Caki2 (cell line): Measurements from ENCODE around the gene MT1F. TPM values are rescaled to one million over a fixed set of nuclear protein-coding genes. Genes with fewer than 3 reads are reported as not detected.

Experiments used
- DNase-seq: peaks from one replicate; pipeline ENCODE4 v3.0.0-alpha.2; 2015; ENCODE audit warnings: low read depth
- in situ Hi-C: cut with HindIII; loops from 2 replicates; pipeline ENCODE4 v1.10.0; 2016; ENCODE audit warnings: low sequenced_read_pairs, low pct_unique_long_range_greater_than_20kb, mixed read lengths
- total RNA-seq: library from RNA; depleted of rRNA; stranded (reverse); fragments of >200 nt; shearing (Covaris generic); gene quantifications from 2 replicates; pipeline ENCODE4 v1.2.3, GENCODE V29; 2014; ENCODE audit warnings: low replicate concordance

MT1F gene
- total RNA-seq, 1 experiment from 2014 or later: 17.6 TPM

DNA sequence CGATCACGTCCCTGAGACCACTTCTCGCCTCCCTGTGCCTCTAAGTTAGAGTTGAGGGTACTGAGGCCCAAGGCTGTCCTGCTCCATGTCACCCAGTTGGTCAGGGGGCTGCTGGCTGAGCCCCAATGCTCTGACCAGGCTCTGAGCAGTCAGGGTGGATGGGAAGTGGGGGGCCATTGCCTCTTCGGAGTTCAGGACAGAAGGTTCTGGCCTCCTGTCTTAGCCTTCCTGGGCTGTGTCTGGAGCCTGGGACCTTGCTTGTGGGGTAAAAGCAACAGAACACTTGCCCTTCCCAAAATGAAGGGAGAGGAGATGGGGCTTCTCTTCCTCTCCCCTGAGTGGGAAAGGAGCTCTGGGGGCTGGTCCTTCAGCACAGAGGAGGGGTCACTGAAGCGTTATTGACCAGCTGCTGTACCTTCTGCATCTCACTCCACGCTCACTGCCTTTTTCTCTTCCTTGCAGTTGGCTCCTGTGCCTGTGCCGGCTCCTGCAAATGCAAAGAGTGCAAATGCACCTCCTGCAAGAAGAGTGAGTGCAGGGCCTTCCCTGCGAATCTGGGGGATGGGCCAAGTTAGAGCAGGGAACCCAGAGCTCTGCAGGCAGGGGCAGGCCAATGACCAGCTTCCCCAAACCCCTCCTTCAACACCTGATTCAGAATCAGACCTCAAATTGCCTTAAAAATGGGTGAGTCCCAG, 25.1 kb downstream of the MT1F start:
- no peak for DNase-seq
- in situ Hi-C loops: no loop called here

DNA sequence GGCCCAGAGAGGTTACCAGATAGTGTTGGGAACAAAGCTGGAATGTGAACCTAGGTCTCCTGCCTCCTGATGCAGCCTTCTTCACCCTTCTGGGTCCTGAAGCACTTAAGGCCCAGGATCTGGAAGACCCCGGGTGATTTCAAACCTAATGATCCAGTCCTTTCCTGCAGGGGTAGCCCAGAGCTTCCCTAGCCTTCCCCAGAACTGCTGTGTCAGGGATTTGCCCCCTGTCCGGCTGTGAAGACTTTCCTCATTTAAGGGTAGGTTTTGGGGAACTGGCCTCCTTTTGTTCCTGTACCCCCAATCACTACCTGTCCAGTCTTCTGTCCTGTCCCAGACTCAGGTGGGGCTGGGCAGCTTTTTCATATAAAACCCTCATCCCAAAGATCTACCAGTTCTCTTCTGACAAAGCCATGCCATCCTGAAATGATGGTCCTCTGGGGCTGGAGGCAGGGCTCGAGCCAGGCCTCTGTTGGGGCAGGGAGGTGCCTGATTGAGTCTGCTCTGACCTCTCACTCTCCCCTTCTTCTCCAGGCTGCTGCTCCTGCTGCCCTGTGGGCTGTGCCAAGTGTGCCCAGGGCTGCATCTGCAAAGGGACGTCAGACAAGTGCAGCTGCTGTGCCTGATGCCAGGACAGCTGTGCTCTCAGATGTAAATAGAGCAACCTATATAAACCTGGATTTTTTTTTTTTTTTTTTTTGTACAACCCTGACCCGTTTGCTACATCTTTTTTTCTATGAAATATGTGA, 25.8 kb downstream of the MT1F start:
- DNase-seq: no peak
- in situ Hi-C loops: no loop called here

DNA sequence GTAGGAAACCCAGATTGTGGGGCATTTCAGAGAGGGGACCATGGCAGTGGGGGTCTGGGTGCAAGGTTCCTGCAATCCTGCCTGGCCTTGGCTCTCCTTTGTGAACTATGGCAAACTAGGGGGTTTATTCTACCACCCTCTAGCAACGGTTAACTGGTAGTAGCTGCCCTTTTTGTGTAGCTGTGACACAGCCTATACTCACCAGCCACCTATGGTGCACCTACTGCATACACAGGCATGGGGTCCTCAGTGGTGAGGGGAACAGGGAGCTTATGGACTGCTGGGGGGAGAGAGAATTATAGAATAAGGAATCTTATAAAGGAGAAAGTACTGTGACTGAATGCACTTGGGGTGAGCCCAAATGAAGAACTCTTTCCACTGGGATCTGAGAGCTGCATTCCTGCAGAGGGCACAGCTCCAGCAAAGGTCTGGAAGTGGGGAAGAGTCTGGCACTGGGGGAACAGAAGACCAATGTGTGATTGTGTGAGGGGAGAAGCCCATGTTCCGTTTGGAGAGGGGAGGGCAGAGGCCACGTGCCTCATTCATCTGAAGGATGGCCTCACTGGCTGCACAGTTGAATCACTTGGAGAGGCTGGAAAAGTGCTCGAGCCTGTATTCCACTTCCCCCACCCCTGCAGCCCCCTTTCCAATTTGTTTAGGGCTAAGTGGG, 26.6 kb downstream of the MT1F start:
- DNase-seq: no peak
- in situ Hi-C loops: no loop called here

DNA sequence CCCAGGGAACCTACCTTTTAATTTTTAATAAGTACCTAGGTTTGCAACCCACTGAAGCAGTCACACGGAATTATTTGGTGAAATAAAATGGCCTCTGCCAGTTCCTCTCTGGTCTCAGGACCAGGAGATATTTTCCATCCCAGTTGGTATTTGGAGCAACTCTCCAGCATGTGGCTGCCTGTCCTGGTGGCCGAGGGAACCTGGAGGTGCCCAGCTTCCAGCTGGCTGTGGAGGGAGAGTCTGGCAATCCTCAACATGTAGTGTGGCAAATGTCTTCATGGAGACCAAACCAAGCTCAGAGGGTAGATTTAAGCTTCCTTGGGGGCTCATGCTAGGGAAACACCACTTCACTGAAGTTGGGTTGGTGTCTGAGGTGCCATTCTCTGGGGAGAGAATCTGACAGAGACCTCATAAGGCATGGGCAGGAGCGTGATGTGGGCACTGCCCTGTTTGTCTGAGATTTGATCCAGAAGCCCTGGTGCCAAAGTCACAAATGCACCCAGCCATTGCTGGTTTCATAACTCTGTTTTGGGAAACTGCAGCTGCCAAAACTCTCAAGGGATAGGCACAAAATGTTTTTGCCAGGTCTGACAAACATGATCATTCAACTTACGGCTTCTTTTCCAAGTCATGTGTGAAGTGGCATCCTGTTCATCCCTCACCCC, 27.3 kb downstream of the MT1F start:
- no peak for DNase-seq
- in situ Hi-C loops: no loop called here

DNA sequence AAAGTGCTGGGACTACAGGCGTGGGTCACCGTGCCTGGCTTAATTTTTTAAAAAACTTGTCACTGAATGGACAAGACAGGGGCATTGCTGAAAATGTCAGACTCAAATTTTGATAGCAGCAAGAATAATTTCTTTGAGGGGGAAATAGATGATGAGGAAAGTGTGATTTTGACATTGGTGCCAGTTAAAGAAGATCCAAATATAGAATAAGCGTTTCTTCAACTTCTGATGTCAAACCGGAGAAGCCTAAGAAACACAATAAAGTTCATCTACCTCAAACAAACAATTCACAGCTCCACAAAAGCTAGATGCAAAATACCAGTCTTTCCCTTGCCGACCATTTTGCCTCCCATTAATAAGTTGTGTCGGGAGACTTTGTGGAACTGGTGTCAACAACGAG, 29.0 kb downstream of the MT1F start:
- no peak for DNase-seq
- in situ Hi-C loops: no loop called here

DNA sequence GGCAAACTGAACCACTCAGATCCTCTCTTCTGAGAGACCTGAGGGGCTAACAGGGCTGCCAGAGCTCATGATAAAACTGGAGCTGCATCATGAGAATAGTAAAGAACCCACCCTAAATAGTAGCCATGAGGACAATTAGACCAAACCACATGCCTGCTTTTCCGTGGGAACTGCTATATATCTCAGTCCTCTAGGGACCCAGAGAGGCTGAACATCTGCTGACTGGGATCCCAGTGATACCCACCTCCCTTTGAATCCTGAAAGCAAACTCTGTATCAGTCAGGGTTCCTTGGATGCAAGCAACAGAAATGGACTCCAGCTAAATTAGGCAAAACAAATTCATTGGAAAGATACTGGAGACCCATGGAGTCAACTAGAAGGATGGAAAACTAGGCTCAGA, 31.0 kb downstream of the MT1F start:
- in situ Hi-C loops: no loop called here
- no peak for DNase-seq

DNA sequence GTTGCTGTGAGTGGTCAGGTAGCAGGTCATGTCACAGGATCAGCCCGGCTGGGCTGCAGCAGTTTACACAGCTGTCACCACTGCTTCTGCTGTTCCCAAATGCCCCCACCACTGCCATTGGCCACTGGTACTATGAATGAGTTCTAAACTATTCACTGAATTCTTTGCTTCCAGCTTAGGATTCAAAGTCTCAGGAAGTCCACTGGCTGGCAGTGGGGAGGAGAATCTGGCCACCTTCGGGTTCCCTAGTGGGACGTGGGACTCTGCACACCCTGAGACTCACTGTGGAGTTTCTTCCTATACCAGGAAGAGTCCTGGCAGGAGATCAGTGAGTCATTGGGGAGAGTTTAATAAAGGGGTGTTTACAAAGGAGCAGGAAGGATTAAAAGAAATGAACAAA, 31.4 kb downstream of the MT1F start:
- in situ Hi-C loops: no loop called here
- no peak for DNase-seq

DNA sequence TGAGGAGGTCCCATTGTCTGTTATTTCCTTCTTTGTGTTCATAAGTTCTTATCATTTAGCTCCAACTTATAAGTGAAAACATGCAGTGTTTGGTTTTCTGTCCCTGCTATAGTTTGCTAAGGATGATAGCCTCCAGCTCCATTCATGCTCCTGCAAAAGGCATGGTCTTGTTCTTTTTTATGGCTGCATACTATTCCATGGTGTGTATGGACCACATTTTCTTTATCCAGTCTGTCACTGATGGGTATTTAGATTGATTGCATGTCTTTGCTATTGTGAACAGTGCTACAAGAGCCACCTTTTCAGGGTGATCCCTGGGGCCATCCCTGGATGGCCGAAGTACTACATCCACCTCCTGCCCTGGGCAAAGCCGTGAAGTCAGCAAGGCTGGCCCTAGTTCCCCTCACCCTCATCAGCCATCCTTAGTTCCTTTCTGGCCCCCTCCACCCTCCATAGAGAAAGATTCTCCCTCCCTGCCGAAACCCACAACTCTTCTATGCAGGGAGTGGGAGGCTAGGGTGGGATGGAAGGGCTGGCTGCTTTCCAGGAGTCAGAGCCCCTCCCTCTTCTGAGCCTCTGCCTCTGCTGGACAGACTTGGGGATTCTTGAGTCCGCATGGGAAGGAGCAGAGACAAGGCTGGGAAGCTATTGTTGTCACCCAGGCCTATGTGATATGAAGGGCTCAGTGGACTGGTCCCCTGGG, 32.8 kb downstream of the MT1F start:
- in situ Hi-C loops: no loop called here
- no peak for DNase-seq

DNA sequence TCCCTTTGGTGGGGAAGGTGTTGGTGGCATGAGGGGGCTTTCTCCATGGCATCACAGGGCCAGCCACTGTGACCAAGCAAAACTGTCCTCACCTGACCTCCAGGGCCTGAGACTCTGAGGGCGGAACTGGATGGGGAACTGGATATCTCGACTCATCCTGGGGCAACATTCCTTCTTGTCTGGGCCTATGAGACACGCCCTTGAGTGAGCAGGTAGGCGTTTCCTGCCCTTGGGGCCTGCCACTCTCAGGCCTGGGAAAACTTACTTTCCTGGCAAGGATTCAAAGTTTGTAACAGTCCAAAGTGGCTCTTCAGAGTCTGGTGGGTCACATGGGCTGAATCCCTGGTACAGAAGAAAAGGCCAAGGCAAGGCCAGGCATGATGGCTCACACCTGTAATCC, 34.1 kb downstream of the MT1F start:
- in situ Hi-C loops: no loop called here
- peak; percentile 96 for DNase-seq

DNA sequence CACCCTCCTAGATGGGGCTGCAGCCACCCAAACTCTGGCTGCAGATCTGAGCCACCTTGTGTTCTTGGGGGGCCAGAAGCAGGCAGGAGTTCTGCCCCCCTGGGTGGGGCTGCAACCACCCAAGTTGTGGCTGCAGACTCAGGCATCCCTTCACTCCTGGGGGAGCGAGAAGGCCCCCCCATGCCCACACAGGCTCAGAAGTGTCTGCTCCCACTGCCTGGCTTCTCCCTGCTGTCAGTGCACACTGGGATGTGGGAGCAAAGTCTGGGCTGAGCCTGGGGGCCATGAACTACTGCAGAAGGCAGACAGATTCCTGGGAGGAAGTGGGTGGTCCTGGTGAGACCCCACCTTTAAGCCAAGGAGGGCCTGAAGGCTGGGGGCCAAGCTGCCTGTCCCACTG, 37.5 kb downstream of the MT1F start:
- in situ Hi-C loops: no loop called here
- no peak for DNase-seq

DNA sequence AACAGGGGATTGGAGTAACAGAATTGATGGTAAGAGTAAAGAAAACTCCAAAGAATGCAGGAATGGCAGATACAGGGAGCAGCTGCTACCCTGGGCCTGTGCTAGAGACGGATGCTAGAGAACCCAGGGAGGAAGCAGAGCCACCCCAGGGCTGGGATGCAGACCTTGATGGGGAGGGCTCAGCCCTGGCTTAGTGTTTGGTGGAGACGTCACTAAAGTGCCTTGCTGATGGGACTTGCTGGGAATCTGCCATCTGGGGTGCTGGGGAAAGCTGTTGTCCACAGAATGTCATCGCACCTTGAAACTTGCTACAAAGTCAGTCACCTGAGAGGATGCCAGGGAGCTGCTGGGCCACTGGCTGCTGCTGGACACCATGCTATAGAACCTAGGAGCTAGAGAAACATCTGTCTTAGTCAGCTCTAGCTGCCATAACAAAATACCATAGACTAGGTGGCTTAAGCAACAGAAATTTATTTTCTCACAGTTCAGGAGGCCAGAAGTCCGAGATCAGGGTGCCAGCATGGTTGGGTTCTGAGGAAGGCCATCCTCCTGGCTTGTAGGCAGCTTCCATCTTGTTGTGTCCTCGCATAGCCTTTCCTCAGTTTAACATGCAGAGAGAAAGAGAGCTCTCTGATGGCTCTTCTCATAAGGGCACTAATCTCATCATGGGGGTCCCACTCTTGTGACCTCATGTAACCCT, 39.8 kb downstream of the MT1F start:
- in situ Hi-C loops: no loop called here
- DNase-seq: no peak

DNA sequence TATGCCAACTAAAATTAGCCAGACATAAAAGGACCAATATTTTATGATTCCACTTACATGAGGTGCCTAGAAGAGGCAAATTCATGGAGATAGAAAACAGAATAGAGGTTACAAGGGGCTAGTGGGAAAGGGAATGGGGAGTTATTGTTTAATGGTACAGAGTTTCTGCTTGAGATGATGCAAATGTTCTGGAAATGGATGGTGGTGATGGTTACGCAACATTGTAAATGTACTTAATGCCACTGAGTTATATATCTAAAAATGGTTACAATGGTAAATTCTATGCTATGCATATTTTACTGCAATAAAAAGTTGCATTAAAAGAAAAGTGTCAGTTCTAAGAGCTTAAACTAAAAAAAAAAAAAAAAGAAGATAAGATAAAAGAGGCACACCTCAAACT, 42.4 kb downstream of the MT1F start:
- in situ Hi-C loops: no loop called here
- DNase-seq: no peak

DNA sequence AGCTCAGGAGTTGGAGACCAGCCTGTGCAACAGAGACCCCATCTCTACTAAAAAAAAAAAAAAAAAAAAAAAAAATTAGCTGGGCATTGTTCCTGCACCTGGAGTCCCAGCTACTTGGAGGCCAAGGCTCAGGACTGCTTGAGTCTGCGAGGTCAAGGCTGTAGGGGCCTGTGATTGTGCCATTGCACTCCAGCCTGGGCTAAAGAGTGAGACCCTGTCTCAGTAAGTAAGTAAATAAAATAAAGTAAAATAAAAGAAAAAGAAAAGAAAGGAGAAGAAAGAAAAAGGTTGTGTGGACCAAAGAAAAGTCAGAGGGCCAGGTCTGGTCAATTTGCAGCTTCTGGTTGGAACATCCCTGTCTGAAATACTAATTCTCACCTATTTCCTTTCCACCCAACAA, 42.9 kb downstream of the MT1F start:
- no peak for DNase-seq
- in situ Hi-C loops: no loop called here

DNA sequence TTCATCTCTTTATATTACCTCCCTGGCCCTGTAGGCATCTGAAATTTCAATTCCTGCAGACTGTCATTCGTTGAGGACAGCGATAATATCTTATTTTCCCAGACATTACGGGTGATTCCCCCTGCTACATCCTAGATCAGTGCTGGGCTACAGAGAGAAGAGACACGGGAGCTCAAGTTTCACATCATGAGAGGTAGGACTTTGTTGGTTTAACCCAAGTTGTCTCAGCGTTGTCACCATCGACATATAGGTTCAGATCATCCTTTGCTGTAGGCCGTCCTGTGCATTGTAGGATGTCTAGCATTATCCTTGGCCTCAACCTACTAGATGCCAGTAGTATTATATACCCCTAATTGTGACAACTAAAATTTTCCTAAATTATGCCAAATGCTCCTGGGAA, 43.8 kb downstream of the MT1F start:
- no peak for DNase-seq
- in situ Hi-C loops: no loop called here

DNA sequence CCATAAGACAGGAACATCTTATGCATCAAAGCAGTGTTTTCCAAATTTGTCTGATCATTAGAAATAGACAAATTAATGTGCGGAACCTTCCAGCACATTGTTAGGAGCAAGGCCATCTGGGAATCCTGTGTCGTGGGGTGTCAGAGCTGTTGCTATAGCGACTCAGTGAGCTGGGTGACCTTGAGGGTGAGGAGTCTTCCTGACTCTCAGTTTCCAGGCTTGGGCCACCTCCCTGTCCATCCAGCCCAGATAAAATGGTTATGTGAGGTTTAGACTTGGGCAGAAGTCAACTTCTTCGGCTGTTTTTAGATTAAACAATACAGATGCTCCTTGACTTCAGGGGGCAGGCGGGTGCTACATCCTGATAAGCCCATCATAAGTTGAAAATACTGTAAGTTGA, 45.1 kb downstream of the MT1F start:
- DNase-seq: no peak
- in situ Hi-C loops: no loop called here
